K562 (cell line): ENCODE results near the gene TEX38. TPM values are rescaled to one million over a fixed set of nuclear protein-coding genes. Genes with fewer than 3 reads are reported as not detected.

Source experiments
- ATAC-seq: fragments of 200-7000 bp; cut with Tn5 transposase; 3 replicates; pipeline ENCODE4 v1.9.1; 2020; ENCODE audit warnings: moderate library complexity
- BruUV-seq: library from RNA; stranded (reverse); fragments of 400-500 nt; replicated peaks from 2 replicates; lab custom pipeline; 2021; lab: Mats Ljungman, UMichigan
- CTCF ChIA-PET: fragments of 300-600 bp; formaldehyde crosslinking; extraction: SDS; loops from one replicate; lab custom pipeline; 2021; ENCODE audit warnings: low intra/inter-chr PET ratio; lab: Yijun Ruan, JAX
- POLR2A ChIA-PET: fragments of 300-600, 350-650 bp; sonication (Branson Sonifier 250); formaldehyde crosslinking; extraction: SDS; loops from one replicate; lab custom pipeline; 2021; ENCODE audit warnings: antibody characterized with exemption, inconsistent platforms; lab: Yijun Ruan, JAX
- DNase-seq, 4 experiments: peaks; one replicate each; pipeline versions ENCODE4 v3.0.0 to v3.0.0-alpha.2; 2011 to 2018; ENCODE audit warnings: low spot score in 3 of 4, mixed read lengths in 3 of 4; ENCODE audit errors: extremely low read depth in 1 of 4
- FAIRE-seq: peaks from 2 replicates; lab custom pipeline; 2011; peaks lifted over from hg19 to GRCh38; lab: Jason Lieb, UNC
- H2AFZ ChIP-seq: 2 replicates; pipeline ENCODE4 v1.6.0; 2011; ENCODE audit warnings: low read depth, low read length, control low read depth, inconsistent platforms
- H3K27ac ChIP-seq: fragments of 200-600 bp; 3 replicates; pipeline ENCODE4 v1.8.0; 2011; ENCODE audit warnings: low read depth, mild to moderate bottlenecking, control low read depth, inconsistent platforms, low read length, moderate library complexity, mixed read lengths; ENCODE audit errors: extremely low read depth
- H3K27me3 ChIP-seq, 2 experiments: fragments of 300-600 bp in 1 of 2; 2 replicates in 1 of 2; 3 replicates in 1 of 2; pipeline versions ENCODE4 v1.6.0 to v1.8.0; 2011; ENCODE audit warnings: inconsistent platforms in 2 of 2, low read length in 2 of 2, mild to moderate bottlenecking in 1 of 2, mixed read lengths in 1 of 2, moderate library complexity in 1 of 2; ENCODE audit not compliant: control insufficient read depth in 2 of 2, insufficient read depth in 2 of 2
- H3K36me3 ChIP-seq: fragments of 300-600 bp; 3 replicates; pipeline ENCODE4 v1.8.0; 2011; ENCODE audit warnings: mild to moderate bottlenecking, low read length, inconsistent platforms; ENCODE audit not compliant: control insufficient read depth, insufficient read depth
- H3K4me1 ChIP-seq, 2 experiments: fragments of 200-600 bp in 1 of 2; replicated peaks in 1 of 2; 2 replicates in 1 of 2; 3 replicates in 1 of 2; pipeline versions ENCODE4 v1.5.1 to v1.8.0; 2011; ENCODE audit warnings: inconsistent platforms in 2 of 2, low read length in 2 of 2, mild to moderate bottlenecking in 1 of 2, mixed read lengths in 1 of 2, moderate library complexity in 1 of 2; ENCODE audit not compliant: control insufficient read depth in 2 of 2, insufficient read depth in 2 of 2
- H3K4me2 ChIP-seq: 2 replicates; pipeline ENCODE4 v1.6.1; 2011; ENCODE audit warnings: low read length, control low read depth, inconsistent platforms, mixed read lengths; ENCODE audit not compliant: insufficient read depth
- H3K4me3 ChIP-seq: fragments of 200-600 bp; sonication (generic), shearing (Covaris generic); 2 replicates; pipeline ENCODE4 v1.5.1; 2016; ENCODE audit warnings: control low read depth, inconsistent platforms
- H3K79me2 ChIP-seq: fragments of 200-600 bp; 3 replicates; pipeline ENCODE4 v1.8.0; 2011; ENCODE audit warnings: low read length, inconsistent platforms; ENCODE audit not compliant: control insufficient read depth, insufficient read depth
- H3K9ac ChIP-seq, 2 experiments: 2 replicates each; pipeline versions ENCODE4 v1.6.0 to v1.6.1; 2011; ENCODE audit warnings: low read depth in 2 of 2, low read length in 2 of 2, control low read depth in 1 of 2, inconsistent platforms in 1 of 2, mild to moderate bottlenecking in 1 of 2, mixed read lengths in 1 of 2; ENCODE audit not compliant: insufficient read depth in 1 of 2
- H3K9me1 ChIP-seq: one replicate; pipeline ENCODE4 v1.6.0; 2011; ENCODE audit warnings: inconsistent platforms, mild to moderate bottlenecking, low read length, moderate library complexity; ENCODE audit not compliant: control insufficient read depth, insufficient read depth
- H3K9me3 ChIP-seq: replicated peaks from 2 replicates; pipeline ENCODE4 v1.5.1; 2011; ENCODE audit warnings: low read depth, low read length, inconsistent platforms; ENCODE audit not compliant: control insufficient read depth, insufficient read depth
- H4K20me1 ChIP-seq: replicated peaks from 2 replicates; pipeline ENCODE4 v1.6.1; 2011; ENCODE audit warnings: low read length, inconsistent platforms, mixed read lengths; ENCODE audit not compliant: control insufficient read depth, insufficient read depth
- CTBP1 ChIP-seq: fragments of 450-650 bp; IDR thresholded peaks from 2 replicates; pipeline ENCODE4 v1.6.1; 2016; ENCODE audit warnings: borderline replicate concordance
- EWSR1 ChIP-seq: fragments of 450-650 bp; IDR thresholded peaks from 2 replicates; pipeline ENCODE4 v1.6.1; 2018; ENCODE audit warnings: borderline replicate concordance, mild to moderate bottlenecking, low read depth, moderate library complexity; ENCODE audit not compliant: partially characterized antibody
- MBD2 ChIP-seq: sonication (generic); IDR thresholded peaks from 2 replicates; pipeline ENCODE4 v1.6.1; 2016; ENCODE audit warnings: low read depth, borderline replicate concordance
- NELFE ChIP-seq: IDR thresholded peaks from 2 replicates; pipeline ENCODE4 v1.6.1; 2011; ENCODE audit warnings: mild to moderate bottlenecking; ENCODE audit not compliant: insufficient read depth, insufficient read length
- SP1 ChIP-seq: sonication (generic); formaldehyde crosslinking; IDR thresholded peaks from 2 replicates; pipeline ENCODE4 v1.8.1; 2022; ENCODE audit warnings: mild to moderate bottlenecking, missing genetic modification reagents
- TAF1 ChIP-seq: IDR thresholded peaks from 2 replicates; pipeline ENCODE4 v1.6.1; 2011; ENCODE audit warnings: mild to moderate bottlenecking, low read length, moderate library complexity; ENCODE audit not compliant: insufficient read depth, control insufficient read depth, severe bottlenecking; ENCODE audit errors: extremely low read depth
- THRAP3 ChIP-seq: fragments of 450-650 bp; IDR thresholded peaks from 2 replicates; pipeline ENCODE4 v1.6.1; 2016; ENCODE audit warnings: mild to moderate bottlenecking, inconsistent platforms, borderline replicate concordance
- WGBS: fragments of 100-300 bp; shearing (Covaris generic); methylation state at CpG from one replicate; pipeline ENCODE4 v1.1.6; 2016; ENCODE audit warnings: low coverage, mixed read lengths; ENCODE audit not compliant: insufficient coverage; ENCODE audit errors: missing lambda C conversion rate; 5-methylcytosine and 5-hydroxymethylcytosine counted together
- in situ Hi-C: fragments of 300-500 bp; cut with MboI; formaldehyde crosslinking; loops from 4 replicates; pipeline ENCODE4 v1.15.0; 2018; ENCODE audit warnings: inconsistent platforms, mixed read lengths
- intact Hi-C: fragments of 100-400 bp; cut with micrococcal nuclease; formaldehyde crosslinking; loops from 2 replicates; pipeline ENCODE4 v1.14.2; 2022
- polyA plus RNA-seq, 8 experiments: library from polyadenylated mRNA; depleted of rRNA in 4 of 8; stranded (reverse) in 5 of 8; unstranded in 3 of 8; fragments of >200 nt; fragmentation: Nextera tagmentation in 2 of 8; fragmentation: Illumina TruSeq in 1 of 8; extraction: Ambion mirVana in 2 of 8; extraction: Trizol in 1 of 8; gene quantifications; 2 replicates each; pipeline versions ENCODE4 v1.2.1 to v1.2.3, GENCODE V29; 2011 to 2014; ENCODE audit warnings: inconsistent platforms in 1 of 8, missing spikeins in 1 of 8
- total RNA-seq, 7 experiments: library from RNA; depleted of rRNA in 6 of 7; stranded (reverse); fragments of >200 nt in 6 of 7; fragmentation: Illumina TruSeq in 2 of 7; extraction: Trizol in 2 of 7; gene quantifications; 2 replicates each; pipeline versions ENCODE4 v1.2.1 to v1.2.3, GENCODE V29; 2011 to 2021; ENCODE audit warnings: low replicate concordance in 1 of 7
- TF ChIP-seq, protein P1 (sequence below): sonication (generic); IDR thresholded peaks from 2 replicates; pipeline ENCODE4 v1.6.1; 2016
- TF ChIP-seq, protein P2 (sequence below): sonication (generic); formaldehyde crosslinking; IDR thresholded peaks from 2 replicates; pipeline ENCODE4 v1.8.1; 2023; ENCODE audit warnings: mild to moderate bottlenecking, missing genetic modification reagents, moderate library complexity

TEX38 gene
- total and polyA plus RNA-seq, 9 of the 15 experiments (the other 6 are each of a cell fraction or from before 2014, with no cell fraction given), result not detected

DNA sequence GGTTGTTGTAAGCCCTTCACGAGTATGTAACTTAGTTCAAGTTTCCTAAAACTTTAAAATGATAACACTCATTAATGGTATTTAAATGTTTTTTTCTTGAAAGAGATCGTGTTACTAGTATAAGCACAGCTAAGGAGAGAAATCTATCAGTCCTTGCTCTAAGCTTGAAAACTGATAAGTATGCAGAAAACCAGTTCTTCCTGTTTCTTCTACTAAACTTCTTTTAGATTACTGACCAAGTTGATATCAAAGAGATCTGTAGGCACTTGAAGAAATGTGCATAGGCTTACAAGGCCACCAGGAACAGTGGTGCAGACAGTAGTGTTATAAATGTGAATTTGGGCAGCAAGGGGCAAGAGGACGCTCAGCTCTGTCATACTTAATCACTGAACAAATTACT is 43.3 kb downstream of the TEX38 start:
- CTCF ChIA-PET, result no interaction called here
- Histone ChIP-seq H3K4me2 (no peak overlapping the region), H3K9me1 (no peaks in the 10 kb centered on the region), H3K4me1 (peaks cover 22 to 23% of the 10 kb centered on the region in 2 experiments), H3K36me3 (peaks cover 74% of the 10 kb centered on the region), H3K4me3 (no peak overlapping the region), H3K27ac (no peak overlapping the region), H3K79me2 (peaks cover 31% of the 10 kb centered on the region), H3K9me3 (no peaks in the 10 kb centered on the region), H3K27me3 (no peaks in the 10 kb centered on the region), H4K20me1 (peaks cover 6% of the 10 kb centered on the region; the same call in 1 of the 2 replicates), H2AFZ (no peak overlapping the region), H3K9ac (no peak overlapping the region)
- FAIRE-seq (no peak), DNase-seq (no peak), ATAC-seq (no peak)
- TF ChIP-seq, protein P1, sequence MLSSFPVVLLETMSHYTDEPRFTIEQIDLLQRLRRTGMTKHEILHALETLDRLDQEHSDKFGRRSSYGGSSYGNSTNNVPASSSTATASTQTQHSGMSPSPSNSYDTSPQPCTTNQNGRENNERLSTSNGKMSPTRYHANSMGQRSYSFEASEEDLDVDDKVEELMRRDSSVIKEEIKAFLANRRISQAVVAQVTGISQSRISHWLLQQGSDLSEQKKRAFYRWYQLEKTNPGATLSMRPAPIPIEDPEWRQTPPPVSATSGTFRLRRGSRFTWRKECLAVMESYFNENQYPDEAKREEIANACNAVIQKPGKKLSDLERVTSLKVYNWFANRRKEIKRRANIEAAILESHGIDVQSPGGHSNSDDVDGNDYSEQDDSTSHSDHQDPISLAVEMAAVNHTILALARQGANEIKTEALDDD, result no peak
- TF ChIP-seq MBD2 (no peak), NELFE (no peak), SP1 (CRISPR knock-in tag) (no peak), CTBP1 (no peak), THRAP3 (no peak), TAF1 (no peak), EWSR1 (no peak)
- TF ChIP-seq, protein P2, sequence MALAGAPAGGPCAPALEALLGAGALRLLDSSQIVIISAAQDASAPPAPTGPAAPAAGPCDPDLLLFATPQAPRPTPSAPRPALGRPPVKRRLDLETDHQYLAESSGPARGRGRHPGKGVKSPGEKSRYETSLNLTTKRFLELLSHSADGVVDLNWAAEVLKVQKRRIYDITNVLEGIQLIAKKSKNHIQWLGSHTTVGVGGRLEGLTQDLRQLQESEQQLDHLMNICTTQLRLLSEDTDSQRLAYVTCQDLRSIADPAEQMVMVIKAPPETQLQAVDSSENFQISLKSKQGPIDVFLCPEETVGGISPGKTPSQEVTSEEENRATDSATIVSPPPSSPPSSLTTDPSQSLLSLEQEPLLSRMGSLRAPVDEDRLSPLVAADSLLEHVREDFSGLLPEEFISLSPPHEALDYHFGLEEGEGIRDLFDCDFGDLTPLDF (CRISPR knock-in tag), result no peak
- WGBS, result 75% methylated on average over 3 of the region's 3 CpGs
- POLR2A ChIA-PET, result interaction anchor here (1.1 to 1.5 kb wide), 4 partner anchors 9 to 14 kb away, joined by 3 to 5 read pairs (median 4); no protein-coding TSS in a partner anchor
- BruUV-seq, result no TSS peak
- intact Hi-C loops, result no loop called here
- in situ Hi-C loops, result no loop called here
